ENCODE results near the gene SLC6A6. TPM values are rescaled to one million over a fixed set of nuclear protein-coding genes. Genes with fewer than 3 reads are reported as not detected.

Gene SLC6A6
- total RNA-seq, 4 donors from 2014 or later, result 4.4 to 10.5 (median 7.7) TPM

- Histone ChIP-seq H3K4me3 (no peak overlapping the region), H3K9me3 (no peaks in the 10 kb centered on the region), H3K36me3 (no peaks in the 10 kb centered on the region), H3K27ac (no peak overlapping the region), H3K4me1 (peaks cover 11 to 29% (median 20%) of the 10 kb centered on the region in 4 donors), H3K27me3 (no peaks in the 10 kb centered on the region)
- intact Hi-C loops (cut with DNase I; ENCODE audit: low total_unique reads) (no loop called here), in situ Hi-C loops (cut with MboI; ENCODE audit: low pct_ligation_motif_present in 1 of 4, low pct_unique_long_range_greater_than_20kb in 1 of 4, low sequenced_read_pairs in 3 of 4) (loop anchor here in 1 of 4 donors (25.0 kb wide), 1 partner anchor 563 kb away; the partner anchor contains the start of gene WNT7A)
- 93 to 100% methylated on average over 2 to 3 of the region's 3 CpGs for WGBS, 2 donors (ENCODE audit: low coverage in 1 of 2)
- no peak for DNase-seq
- TF ChIP-seq POLR2A (IDR thresholded peaks at IDR 0.05), result no peak
- TF ChIP-seq EP300 (IDR thresholded peaks at IDR 0.05; ENCODE audit: low read depth), result no peak
- TF ChIP-seq CTCF (IDR thresholded peaks at IDR 0.05), result no peak
- no peak for TF ChIP-seq POLR2AphosphoS5 (IDR thresholded peaks at IDR 0.05)
These were observed 48.1 kb downstream of the SLC6A6 start for GRCh38 chr3:14450506-14450905.

- Histone ChIP-seq H3K27ac (no peak overlapping the region), H3K4me1 (peaks cover 11 to 29% (median 20%) of the 10 kb centered on the region in 4 donors), H3K36me3 (no peaks in the 10 kb centered on the region), H3K4me3 (no peak overlapping the region), H3K27me3 (no peaks in the 10 kb centered on the region), H3K9me3 (no peaks in the 10 kb centered on the region)
- TF ChIP-seq POLR2AphosphoS5 (IDR thresholded peaks at IDR 0.05) (no peak), EP300 (IDR thresholded peaks at IDR 0.05; ENCODE audit: low read depth) (no peak), POLR2A (IDR thresholded peaks at IDR 0.05) (no peak), CTCF (IDR thresholded peaks at IDR 0.05) (no peak)
- in situ Hi-C loops (cut with MboI; ENCODE audit: low pct_ligation_motif_present in 1 of 4, low pct_unique_long_range_greater_than_20kb in 1 of 4, low sequenced_read_pairs in 3 of 4) (loop anchor here in 1 of 4 donors (25.0 kb wide), 1 partner anchor 564 kb away; the partner anchor contains the start of gene WNT7A), intact Hi-C loops (cut with DNase I; ENCODE audit: low total_unique reads) (no loop called here)
- no peak for DNase-seq
- WGBS, 2 donors (ENCODE audit: low coverage in 1 of 2), result 93 to 95% methylated on average over 2 to 5 of the region's 5 CpGs
These were observed 48.7 kb downstream of the SLC6A6 start for GRCh38 chr3:14450922-14451606.

GRCh38 chr3:14451844-14452739, 49.7 kb downstream of the SLC6A6 start:
- no peaks in the 10 kb centered on the region for H3K27me3 ChIP-seq
- peaks cover 11 to 29% (median 20%) of the 10 kb centered on the region in 4 donors for H3K4me1 ChIP-seq
- in situ Hi-C loops (cut with MboI; ENCODE audit: low pct_ligation_motif_present in 1 of 4, low pct_unique_long_range_greater_than_20kb in 1 of 4, low sequenced_read_pairs in 3 of 4) (loop anchor here in 1 of 4 donors (25.0 kb wide), 1 partner anchor 565 kb away; the partner anchor contains the start of gene WNT7A), intact Hi-C loops (cut with DNase I; ENCODE audit: low total_unique reads) (no loop called here)
- H3K36me3 ChIP-seq, result no peaks in the 10 kb centered on the region
- 52% methylated on average over 17 of the region's 17 CpGs; no CpG with 5 or more reads in 1 of the 2 donors for WGBS, 2 donors (ENCODE audit: low coverage in 1 of 2)
- TF ChIP-seq CTCF (IDR thresholded peaks at IDR 0.05), result no peak
- TF ChIP-seq POLR2AphosphoS5 (IDR thresholded peaks at IDR 0.05), result peak; percentile 29 to 63 (median 37)
- DNase-seq, result peak; percentile 51
- peak overlapping the region; percentile 77 to 89 (median 84) for H3K27ac ChIP-seq
- no peak overlapping the region for H3K4me3 ChIP-seq
- H3K9me3 ChIP-seq, result no peaks in the 10 kb centered on the region
